ENCODE measurements around the gene ADGRB2. TPM values are rescaled to one million over a fixed set of nuclear protein-coding genes. Genes with fewer than 3 reads are reported as not detected.

The ADGRB2 gene
- total and polyA plus RNA-seq, 2 of the 4 experiments (the other 2 are of a cell fraction), result 2.2 to 11.9 TPM

- H2AK9ac ChIP-seq (replicated peaks; ENCODE audit: low read depth, low read length, poor library complexity), result peak overlapping the region; percentile 55
- H2BK20ac ChIP-seq (ENCODE audit: low read depth, low read length), result no peak overlapping the region
- peaks cover 3% of the 10 kb centered on the region for H4K20me1 ChIP-seq (ENCODE audit: insufficient read depth, low read length)
- DNase-seq (no peak), ATAC-seq (ENCODE audit: low read depth) (peak; percentile 18)
- H2BK5ac ChIP-seq (ENCODE audit: low read depth, low read length, poor library complexity, severe bottlenecking), result no peak overlapping the region
- BruUV-seq (replicated peaks), result no TSS peak
- no peak overlapping the region for H3K18ac ChIP-seq (ENCODE audit: low read depth, low read length)
- H3K23ac ChIP-seq (ENCODE audit: low read depth, low read length), result peak overlapping the region; percentile 7; the same call in 1 of the 2 replicates
- no peak overlapping the region for H2BK120ac ChIP-seq (ENCODE audit: low read depth, low read length)
- peak overlapping the region; percentile 67 for H2AFZ ChIP-seq (replicated peaks; ENCODE audit: low read length, poor library complexity)
- no peak overlapping the region for H4K91ac ChIP-seq (ENCODE audit: insufficient read depth, low read depth, low read length)
- no peak overlapping the region for H4K8ac ChIP-seq (ENCODE audit: low read depth in 2 of 2, low read length in 2 of 2)
- H3K9me3 ChIP-seq (ENCODE audit: control insufficient read depth, insufficient read depth, low read length), result peaks cover 2% of the 10 kb centered on the region; the same call in 1 of the 2 replicates
- in situ Hi-C loops (cut with MboI; ENCODE audit: low sequenced_read_pairs) (no loop called here), intact Hi-C loops (cut with micrococcal nuclease) (no loop called here), dilution Hi-C loops (cut with HindIII; ENCODE audit: low sequenced_read_pairs, unreplicated experiment) (no loop called here)
- TF ChIP-seq, protein P1, sequence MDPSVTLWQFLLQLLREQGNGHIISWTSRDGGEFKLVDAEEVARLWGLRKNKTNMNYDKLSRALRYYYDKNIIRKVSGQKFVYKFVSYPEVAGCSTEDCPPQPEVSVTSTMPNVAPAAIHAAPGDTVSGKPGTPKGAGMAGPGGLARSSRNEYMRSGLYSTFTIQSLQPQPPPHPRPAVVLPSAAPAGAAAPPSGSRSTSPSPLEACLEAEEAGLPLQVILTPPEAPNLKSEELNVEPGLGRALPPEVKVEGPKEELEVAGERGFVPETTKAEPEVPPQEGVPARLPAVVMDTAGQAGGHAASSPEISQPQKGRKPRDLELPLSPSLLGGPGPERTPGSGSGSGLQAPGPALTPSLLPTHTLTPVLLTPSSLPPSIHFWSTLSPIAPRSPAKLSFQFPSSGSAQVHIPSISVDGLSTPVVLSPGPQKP (IDR thresholded peaks at IDR 0.05; ENCODE audit: borderline replicate concordance, low read depth, low read length), result no peak
- TF ChIP-seq USF2 (IDR thresholded peaks at IDR 0.05; ENCODE audit: low read depth, low read length) (no peak), CHD1 (IDR thresholded peaks at IDR 0.05; ENCODE audit: low read depth, low read length) (no peak), CEBPB (IDR thresholded peaks at IDR 0.05; ENCODE audit: low read depth, low read length) (no peak), BHLHE40 (IDR thresholded peaks at IDR 0.05; ENCODE audit: low read depth, low read length) (no peak), MAZ (IDR thresholded peaks at IDR 0.05; ENCODE audit: borderline replicate concordance, low read depth, low read length) (no peak), RFX5 (IDR thresholded peaks at IDR 0.05; ENCODE audit: low read depth, low read length) (no peak)
- H2BK15ac ChIP-seq (ENCODE audit: low read depth, low read length), result no peak overlapping the region
- peaks cover 3% of the 10 kb centered on the region; the same call in 1 of the 2 replicates for H3K4me1 ChIP-seq (ENCODE audit: control insufficient read depth, insufficient read depth, low read length)
- H3K79me1 ChIP-seq (ENCODE audit: low read depth in 1 of 2, low read length in 2 of 2), result no peaks in the 10 kb centered on the region
- H3K27ac ChIP-seq (ENCODE audit: insufficient read depth, low read length), result no peak overlapping the region
- H3K9ac ChIP-seq (ENCODE audit: low read depth, low read length), result no peak overlapping the region
- H3K36me3 ChIP-seq (ENCODE audit: control insufficient read depth, insufficient read depth, low read length), result no peaks in the 10 kb centered on the region
- no peak overlapping the region for H2AK5ac ChIP-seq (ENCODE audit: low read depth, low read length)
- no peaks in the 10 kb centered on the region; the same call in 1 of the 2 replicates for H3K9me1 ChIP-seq (ENCODE audit: insufficient read depth, low read length)
- H3K27me3 ChIP-seq (ENCODE audit: control insufficient read depth, insufficient read depth, low read length), result peaks cover 79% of the 10 kb centered on the region
- H3K4me2 ChIP-seq (ENCODE audit: low read depth, low read length), result peak overlapping the region; percentile 72
- ChIA-PET POLR2A (ENCODE audit: unreplicated experiment) (no interaction called here), CTCF (interaction anchor here (1.1 kb wide), 1 partner anchor 16 kb away, joined by 3 read pairs; no protein-coding TSS in a partner anchor)
- WGBS, 2 experiments (ENCODE audit: extremely low coverage in 2 of 2, insufficient read length in 1 of 2), result 8% methylated on average over 36 of the region's 49 CpGs; no CpG with 5 or more reads in 1 of the 2 experiments
- H3K56ac ChIP-seq (ENCODE audit: extremely low read depth, insufficient read depth, low read length), result no peak overlapping the region
- no peak overlapping the region; the same call in 1 of the 2 replicates for H3K14ac ChIP-seq (replicated peaks; ENCODE audit: low read depth, low read length)
- no peak overlapping the region for H4K5ac ChIP-seq (ENCODE audit: low read depth, low read length)
- H3K4me3 ChIP-seq (ENCODE audit: insufficient read depth, low read depth, low read length), result no peak overlapping the region
- H3K4ac ChIP-seq (ENCODE audit: low read depth, low read length), result no peak overlapping the region
Measured at GRCh38 chr1:31772669-31773248, 8.6 kb upstream of the ADGRB2 start.

All from IMR-90 (cell line).